Vagina (tissue), 2 donors: ENCODE measurements around the gene NUP153. TPM values are rescaled to one million over a fixed set of nuclear protein-coding genes. Genes with fewer than 3 reads are reported as not detected.
A peak's percentile ranks its signal among the peaks of the same experiment; 100 is the strongest.

Source experiments
- DNase-seq, 2 donors: peaks; one replicate each; pipeline ENCODE4 v3.0.0-alpha.2; 2017; ENCODE audit errors: extremely low spot score in 2 of 2
- H3K27ac ChIP-seq: fragments of 200-600 bp; sonication (generic); one replicate; pipeline ENCODE4 v1.5.1; 2019
- H3K27me3 ChIP-seq: fragments of 200-600 bp; sonication (generic); one replicate; pipeline ENCODE4 v1.5.1; 2019
- H3K36me3 ChIP-seq, 2 donors: fragments of 200-600 bp; sonication (generic); one replicate each; pipeline ENCODE4 v1.5.1; 2017 to 2019
- H3K4me1 ChIP-seq: fragments of 200-600 bp; sonication (generic); one replicate; pipeline ENCODE4 v1.5.1; 2019
- H3K4me3 ChIP-seq, 2 donors: fragments of 200-600 bp; sonication (generic); 1 replicate in 1 of 2; 2 replicates in 1 of 2; pipeline ENCODE4 v1.5.1; 2016 to 2019
- H3K9me3 ChIP-seq: fragments of 200-600 bp; sonication (generic); one replicate; pipeline ENCODE4 v1.5.1; 2019
- CTCF ChIP-seq, 3 experiments: fragments of 450-650 bp in 2 of 3; fragments of 200-600 bp in 1 of 3; sonication (generic) in 1 of 3; IDR thresholded peaks; one replicate each; pipeline ENCODE4 v1.5.1; 2017 to 2019; ENCODE audit warnings: antibody characterized with exemption in 3 of 3, mild to moderate bottlenecking in 2 of 3, moderate library complexity in 2 of 3
- POLR2A ChIP-seq, 2 donors: fragments of 450-650 bp; IDR thresholded peaks; one replicate each; pipeline ENCODE4 v1.6.1; 2017; ENCODE audit warnings: antibody characterized with exemption in 2 of 2, mild to moderate bottlenecking in 2 of 2, moderate library complexity in 2 of 2
- POLR2AphosphoS5 ChIP-seq, 2 donors: sonication (generic); formaldehyde crosslinking; IDR thresholded peaks; one replicate each; pipeline ENCODE4 v1.9.0; 2017; ENCODE audit warnings: antibody characterized with exemption in 2 of 2, mild to moderate bottlenecking in 2 of 2, low read depth in 1 of 2; ENCODE audit not compliant: insufficient read depth in 1 of 2
- intact Hi-C: fragments of 100-400 bp; cut with DNase I; formaldehyde crosslinking; loops from one replicate; pipeline ENCODE4 v1.15.1; 2023
- total RNA-seq: library from RNA; depleted of rRNA; stranded (reverse); fragments of >200 nt; gene quantifications from one replicate; pipeline ENCODE4 v1.2.3, GENCODE V29; 2016

The NUP153 gene
- total RNA-seq, 1 donor from 2014 or later = 44.0 TPM

DNA sequence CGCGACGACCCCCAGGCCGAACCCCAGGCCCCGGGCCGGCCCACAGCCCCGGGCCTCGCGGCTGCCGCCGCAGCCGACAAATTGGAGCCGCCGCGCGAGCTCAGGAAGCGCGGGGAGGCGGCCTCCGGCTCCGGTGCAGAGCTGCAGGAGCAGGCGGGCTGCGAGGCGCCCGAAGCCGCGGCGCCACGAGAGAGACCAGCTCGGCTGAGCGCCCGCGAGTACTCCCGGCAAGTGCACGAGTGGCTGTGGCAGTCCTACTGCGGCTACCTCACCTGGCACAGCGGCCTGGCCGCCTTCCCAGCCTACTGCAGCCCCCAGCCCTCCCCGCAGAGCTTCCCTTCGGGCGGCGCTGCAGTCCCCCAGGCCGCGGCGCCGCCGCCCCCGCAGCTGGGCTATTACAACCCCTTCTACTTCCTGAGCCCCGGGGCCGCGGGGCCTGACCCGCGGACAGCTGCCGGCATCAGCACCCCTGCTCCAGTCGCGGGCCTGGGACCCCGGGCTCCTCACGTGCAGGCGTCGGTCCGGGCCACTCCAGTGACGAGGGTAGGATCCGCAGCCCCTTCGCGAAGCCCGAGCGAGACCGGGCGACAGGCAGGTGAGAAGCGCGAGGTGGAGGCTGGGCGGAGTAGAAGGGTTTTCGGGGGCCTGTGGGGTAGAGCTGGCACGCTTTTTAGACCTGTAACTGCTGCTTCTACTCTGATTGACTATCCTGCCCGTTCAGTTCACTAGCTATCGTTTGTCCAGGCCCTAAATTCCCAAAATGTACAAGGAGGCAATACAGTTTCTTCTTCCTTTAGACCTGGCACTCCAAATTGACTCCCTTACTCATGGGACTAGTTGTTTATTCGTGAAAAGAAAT lies 106.0 kb downstream of the NUP153 start:
- peaks cover 35% of the 10 kb centered on the region for H3K4me1 ChIP-seq
- no peak for TF ChIP-seq CTCF (IDR thresholded peaks at IDR 0.05)
- TF ChIP-seq POLR2AphosphoS5 (IDR thresholded peaks at IDR 0.05; ENCODE audit: insufficient read depth in 1 of 2, low read depth in 1 of 2) = no peak
- TF ChIP-seq POLR2A (IDR thresholded peaks at IDR 0.05) = no peak
- DNase-seq = no peak
- peak overlapping the region; percentile 98 for H3K27ac ChIP-seq
- peak overlapping the region; percentile 81 to 94 for H3K4me3 ChIP-seq
- intact Hi-C loops = loop anchor here (5.0 kb wide), 1 partner anchor 107 kb away; the partner anchor contains the start of gene NUP153
- H3K36me3 ChIP-seq = peaks cover 0 to 10% of the 10 kb centered on the region in 2 donors
- no peaks in the 10 kb centered on the region for H3K9me3 ChIP-seq
- no peaks in the 10 kb centered on the region for H3K27me3 ChIP-seq

DNA sequence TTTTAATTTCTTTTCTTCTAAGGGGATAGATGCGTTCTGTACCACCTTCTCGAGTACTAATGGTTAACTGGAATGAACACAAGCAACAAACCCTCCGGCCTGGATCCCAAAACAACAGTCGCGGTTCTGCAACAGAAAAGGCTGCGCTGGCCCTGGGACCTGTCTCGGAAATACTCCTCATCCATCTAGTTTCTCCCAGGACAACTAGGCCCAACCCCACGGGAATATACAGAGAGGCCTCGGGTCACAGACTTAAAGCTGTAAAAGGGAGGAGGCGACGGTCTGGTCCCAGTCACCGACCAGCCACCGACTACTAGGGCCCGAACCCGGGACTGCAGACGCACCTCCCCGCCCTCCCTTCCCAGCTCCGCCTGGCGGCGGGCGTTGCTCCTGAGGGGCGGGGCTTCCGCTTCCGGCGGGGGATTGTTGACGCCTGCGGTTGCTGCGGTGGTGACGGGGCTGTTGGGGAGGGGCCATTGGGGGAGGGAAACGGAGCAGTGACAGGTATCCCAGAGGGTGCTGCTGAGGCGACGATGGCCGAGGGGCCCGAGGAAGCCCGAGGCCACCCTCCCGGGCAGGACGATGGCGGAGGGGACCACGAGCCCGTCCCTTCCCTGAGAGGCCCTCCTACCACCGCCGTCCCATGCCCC lies 106.7 kb downstream of the NUP153 start, which contains the start of gene FAM8A1:
Gene FAM8A1, plus strand, starts transcription at position 426 of the 650 bp plus-strand sequence. Its CDS starts 108 bp downstream, at position 534.
- peak within 1 kb of the TSS; percentile 98 for H3K27ac ChIP-seq
- peak within 1 kb of the TSS; percentile 81 to 94 for H3K4me3 ChIP-seq
- peak; percentile 92 to 98 for DNase-seq
- no peaks in the 10 kb centered on the region for H3K27me3 ChIP-seq
- TF ChIP-seq POLR2A (IDR thresholded peaks at IDR 0.05) (peak in 1 of 2 donors; percentile 66), POLR2AphosphoS5 (IDR thresholded peaks at IDR 0.05; ENCODE audit: insufficient read depth in 1 of 2, low read depth in 1 of 2) (peak; percentile 91 to 92), CTCF (IDR thresholded peaks at IDR 0.05) (peak in 2 of 3 experiments; percentile 36 to 63)
- peaks cover 0 to 7% of the 10 kb centered on the region in 2 donors for H3K36me3 ChIP-seq
- intact Hi-C loops = loop anchor here (5.0 to 10.0 kb wide), 2 partner anchors 107 to 205 kb away; partner anchors contain the start of gene NUP153
- H3K9me3 ChIP-seq = no peaks in the 10 kb centered on the region
- H3K4me1 ChIP-seq = peaks cover 35% of the 10 kb centered on the region

DNA sequence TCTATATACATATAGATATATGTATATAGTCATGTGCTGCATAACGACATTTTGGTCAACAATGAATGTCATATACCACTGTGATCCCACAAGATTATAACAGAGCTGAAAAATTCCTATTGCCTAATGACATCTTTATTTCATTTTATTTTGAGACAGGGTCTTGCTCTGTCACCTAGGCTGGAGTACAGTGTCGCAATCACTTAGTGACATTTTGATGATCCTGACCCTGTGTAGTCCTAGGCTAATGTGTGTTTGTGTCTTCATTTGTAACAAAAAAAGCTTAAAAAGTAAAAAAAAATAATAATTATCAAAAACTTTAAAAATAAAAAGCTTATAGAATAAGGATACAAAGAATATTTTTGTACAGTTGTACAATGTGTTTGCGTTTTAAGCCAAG lies 110.6 kb downstream of the NUP153 start:
- Histone ChIP-seq H3K36me3 (no peaks in the 10 kb centered on the region), H3K27me3 (no peaks in the 10 kb centered on the region), H3K27ac (no peak overlapping the region), H3K9me3 (no peaks in the 10 kb centered on the region), H3K4me3 (no peak overlapping the region), H3K4me1 (peaks cover 10% of the 10 kb centered on the region)
- no peak for DNase-seq
- intact Hi-C loops = loop anchor here (10.0 kb wide), 1 partner anchor 209 kb away; no protein-coding TSS in a partner anchor
- TF ChIP-seq CTCF (IDR thresholded peaks at IDR 0.05) (no peak), POLR2AphosphoS5 (IDR thresholded peaks at IDR 0.05; ENCODE audit: insufficient read depth in 1 of 2, low read depth in 1 of 2) (no peak), POLR2A (IDR thresholded peaks at IDR 0.05) (no peak)

DNA sequence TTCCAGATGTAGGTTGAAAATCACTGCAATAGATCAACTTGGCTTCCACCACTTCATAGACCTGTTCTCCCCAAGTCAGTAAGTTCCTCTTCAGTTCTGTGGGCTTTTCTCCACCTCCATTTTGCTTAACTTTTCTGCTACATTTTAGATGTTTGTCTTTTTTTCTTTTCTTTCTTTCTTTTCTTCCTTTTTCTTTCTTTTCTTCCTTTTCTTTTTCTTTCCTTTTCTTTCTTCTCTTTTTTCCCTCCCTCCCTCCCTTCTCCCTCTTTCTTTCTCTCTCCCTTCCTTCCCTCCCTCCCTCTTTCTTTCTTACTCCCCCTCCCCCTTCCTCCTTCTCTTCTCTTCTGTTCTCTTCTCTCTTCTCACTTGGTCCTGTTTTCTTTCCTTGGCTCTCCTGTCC lies 113.5 kb downstream of the NUP153 start:
- H3K27me3 ChIP-seq = no peaks in the 10 kb centered on the region
- H3K9me3 ChIP-seq = no peaks in the 10 kb centered on the region
- no peaks in the 10 kb centered on the region for H3K36me3 ChIP-seq
- H3K27ac ChIP-seq = no peak overlapping the region
- DNase-seq = no peak
- intact Hi-C loops = loop anchor here (10.0 kb wide), 1 partner anchor 212 kb away; no protein-coding TSS in a partner anchor
- H3K4me1 ChIP-seq = no peaks in the 10 kb centered on the region
- no peak overlapping the region for H3K4me3 ChIP-seq
- TF ChIP-seq POLR2AphosphoS5 (IDR thresholded peaks at IDR 0.05; ENCODE audit: insufficient read depth in 1 of 2, low read depth in 1 of 2) = no peak

GRCh38 chr6:17591287-17591686 lies 115.4 kb downstream of the NUP153 start:
- Histone ChIP-seq H3K27me3 (no peaks in the 10 kb centered on the region), H3K27ac (no peak overlapping the region), H3K4me3 (no peak overlapping the region), H3K4me1 (no peaks in the 10 kb centered on the region), H3K36me3 (no peaks in the 10 kb centered on the region), H3K9me3 (no peaks in the 10 kb centered on the region)
- intact Hi-C loops = loop anchor here (10.0 kb wide), 1 partner anchor 214 kb away; no protein-coding TSS in a partner anchor
- DNase-seq = no peak
- TF ChIP-seq POLR2A (IDR thresholded peaks at IDR 0.05) (no peak), POLR2AphosphoS5 (IDR thresholded peaks at IDR 0.05; ENCODE audit: insufficient read depth in 1 of 2, low read depth in 1 of 2) (no peak), CTCF (IDR thresholded peaks at IDR 0.05) (no peak)
